Neuronal stem cell (in vitro differentiated cells): ENCODE measurements around the gene NECTIN1.
A peak's percentile ranks its signal among the peaks of the same experiment; 100 is the strongest.

Experiments used
- DNase-seq: peaks from one replicate; pipeline ENCODE4 v3.0.0-alpha.2; 2013; ENCODE audit warnings: low spot score
- H2AFZ ChIP-seq: one replicate; pipeline ENCODE4 v1.6.1; 2013; ENCODE audit warnings: mild to moderate bottlenecking, low read length, inconsistent platforms
- H2AK5ac ChIP-seq: 2 replicates; pipeline ENCODE4 v1.6.1; 2013; ENCODE audit warnings: low read depth, mild to moderate bottlenecking, inconsistent platforms, low read length, moderate library complexity, mixed read lengths
- H2BK120ac ChIP-seq: 2 replicates; pipeline ENCODE4 v1.6.1; 2013; ENCODE audit warnings: low read depth, mild to moderate bottlenecking, inconsistent platforms, low read length, moderate library complexity, mixed read lengths
- H2BK12ac ChIP-seq: one replicate; pipeline ENCODE4 v1.6.1; 2013; ENCODE audit warnings: low read length, inconsistent platforms
- H2BK15ac ChIP-seq: 2 replicates; pipeline ENCODE4 v1.6.1; 2013; ENCODE audit warnings: mild to moderate bottlenecking, low read length, inconsistent platforms, mixed read lengths
- H2BK5ac ChIP-seq: one replicate; pipeline ENCODE4 v1.6.1; 2013; ENCODE audit warnings: inconsistent platforms, mild to moderate bottlenecking, low read length, moderate library complexity
- H3K14ac ChIP-seq: one replicate; pipeline ENCODE4 v1.6.1; 2013; ENCODE audit warnings: low read length, inconsistent platforms
- H3K18ac ChIP-seq: 2 replicates; pipeline ENCODE4 v1.6.1; 2013; ENCODE audit warnings: low read length, inconsistent platforms
- H3K23ac ChIP-seq: 2 replicates; pipeline ENCODE4 v1.6.1; 2013; ENCODE audit warnings: low read depth, mild to moderate bottlenecking, mixed read lengths, low read length, inconsistent platforms; ENCODE audit not compliant: poor library complexity
- H3K27ac ChIP-seq: replicated peaks from 3 replicates; pipeline ENCODE4 v1.5.1; 2013; ENCODE audit warnings: low read length, inconsistent platforms
- H3K27me3 ChIP-seq, 3 experiments: 2 replicates each; pipeline ENCODE4 v1.6.1; 2013; ENCODE audit warnings: low read length in 3 of 3, mild to moderate bottlenecking in 2 of 3, inconsistent platforms in 1 of 3, low read depth in 1 of 3, mixed read lengths in 1 of 3, moderate library complexity in 1 of 3; ENCODE audit not compliant: control insufficient read depth in 3 of 3, insufficient read depth in 3 of 3
- H3K36me3 ChIP-seq, 2 donors: replicated peaks in 1 of 2; 2 replicates each; pipeline ENCODE4 v1.6.1; 2013; ENCODE audit warnings: low read length in 2 of 2; ENCODE audit not compliant: control insufficient read depth in 2 of 2, insufficient read depth in 2 of 2
- H3K4ac ChIP-seq: 2 replicates; pipeline ENCODE4 v1.6.1; 2013; ENCODE audit warnings: inconsistent platforms, mild to moderate bottlenecking, low read length, moderate library complexity
- H3K4me1 ChIP-seq, 2 donors: 1 replicate in 1 of 2; 2 replicates in 1 of 2; pipeline ENCODE4 v1.6.1; 2013; ENCODE audit warnings: low read length in 2 of 2, low read depth in 1 of 2; ENCODE audit not compliant: control insufficient read depth in 2 of 2, insufficient read depth in 1 of 2
- H3K4me2 ChIP-seq: one replicate; pipeline ENCODE4 v1.6.1; 2013; ENCODE audit warnings: mild to moderate bottlenecking, low read length, inconsistent platforms; ENCODE audit not compliant: insufficient read depth, poor library complexity, severe bottlenecking
- H3K4me3 ChIP-seq, 2 donors: 2 replicates each; pipeline ENCODE4 v1.5.1; 2013; ENCODE audit warnings: low read length in 2 of 2, mild to moderate bottlenecking in 2 of 2, inconsistent platforms in 1 of 2, moderate library complexity in 1 of 2
- H3K79me1 ChIP-seq: one replicate; pipeline ENCODE4 v1.6.1; 2013; ENCODE audit warnings: low read depth, mild to moderate bottlenecking, inconsistent platforms, low read length, moderate library complexity
- H3K9ac ChIP-seq: one replicate; pipeline ENCODE4 v1.6.1; 2013; ENCODE audit warnings: mild to moderate bottlenecking, low read depth, low read length, inconsistent platforms; ENCODE audit not compliant: poor library complexity
- H3K9me3 ChIP-seq, 2 donors: replicated peaks in 1 of 2; 2 replicates each; pipeline versions ENCODE3 to v1.6.1; 2013; ENCODE audit warnings: low read length in 2 of 2, mild to moderate bottlenecking in 2 of 2, inconsistent platforms in 1 of 2, low read depth in 1 of 2, mixed read lengths in 1 of 2, moderate library complexity in 1 of 2; ENCODE audit not compliant: control insufficient read depth in 2 of 2, insufficient read depth in 1 of 2
- H4K8ac ChIP-seq: one replicate; pipeline ENCODE4 v1.6.1; 2013; ENCODE audit warnings: low read depth, mild to moderate bottlenecking, inconsistent platforms, low read length, moderate library complexity
- H4K91ac ChIP-seq: one replicate; pipeline ENCODE4 v1.6.1; 2013; ENCODE audit warnings: low read length, low read depth, mild to moderate bottlenecking, inconsistent platforms; ENCODE audit not compliant: poor library complexity
- WGBS, 2 donors: extraction: QIAGEN DNeasy Blood & Tissue Kit; methylation state at CpG; one replicate each; pipeline ENCODE4 v1.1.7; 2013; ENCODE audit warnings: missing lambda C conversion rate in 2 of 2, mixed read lengths in 1 of 2; ENCODE audit not compliant: insufficient read length in 2 of 2, insufficient replicate concordance in 1 of 2; ENCODE audit errors: extremely low coverage in 2 of 2; 5-methylcytosine and 5-hydroxymethylcytosine counted together

NECTIN1 gene

GRCh38 chr11:119625206-119625978, 103.6 kb downstream of the NECTIN1 start:
- no peak for DNase-seq

GRCh38 chr11:119624629-119625028, 104.4 kb downstream of the NECTIN1 start:
- Histone ChIP-seq H3K23ac (no peak overlapping the region), H3K36me3 (no peaks in the 10 kb centered on the region), H2BK12ac (peak overlapping the region; percentile 46), H3K4ac (no peak overlapping the region), H2AFZ (peak overlapping the region; percentile 78), H4K91ac (no peak overlapping the region), H2BK5ac (no peak overlapping the region), H3K14ac (no peak overlapping the region), H2BK15ac (peak overlapping the region; percentile 39), H3K27ac (no peak overlapping the region), H3K18ac (peak overlapping the region; percentile 81), H3K4me3 (no peak overlapping the region), H3K79me1 (no peaks in the 10 kb centered on the region), H3K27me3 (no peaks in the 10 kb centered on the region), H2AK5ac (peak overlapping the region; percentile 36), H3K4me1 (peaks cover 21 to 32% of the 10 kb centered on the region in 2 donors), H2BK120ac (no peak overlapping the region), H4K8ac (no peak overlapping the region), H3K4me2 (no peak overlapping the region), H3K9me3 (no peaks in the 10 kb centered on the region), H3K9ac (no peak overlapping the region)
- DNase-seq, result no peak
- no CpG with 5 or more reads among the region's 6 CpGs for WGBS, 2 donors

More at GRCh38 chr11:119625206-119625978, 103.6 kb downstream of the NECTIN1 start:
- Histone ChIP-seq H3K9me3 (no peaks in the 10 kb centered on the region), H3K36me3 (no peaks in the 10 kb centered on the region), H2BK120ac (no peak overlapping the region), H2AFZ (peak overlapping the region; percentile 80), H3K14ac (peak overlapping the region; percentile 12), H3K23ac (no peak overlapping the region), H2BK12ac (no peak overlapping the region), H3K18ac (peak overlapping the region; percentile 84), H3K27ac (no peak overlapping the region), H3K9ac (peak overlapping the region; percentile 68), H3K27me3 (no peaks in the 10 kb centered on the region), H3K4me1 (peaks cover 22 to 40% of the 10 kb centered on the region in 2 donors), H3K4me2 (no peak overlapping the region), H4K8ac (no peak overlapping the region), H2BK15ac (peak overlapping the region; percentile 84), H3K4me3 (no peak overlapping the region), H4K91ac (no peak overlapping the region), H2BK5ac (no peak overlapping the region), H3K4ac (no peak overlapping the region), H2AK5ac (peak overlapping the region; percentile 80), H3K79me1 (no peaks in the 10 kb centered on the region)
- no CpG with 5 or more reads among the region's 19 CpGs for WGBS, 2 donors

- peak overlapping the region; percentile 39 for H2BK15ac ChIP-seq
- no peak overlapping the region for H4K8ac ChIP-seq
- H2AFZ ChIP-seq, result peak overlapping the region; percentile 78
- no peaks in the 10 kb centered on the region for H3K36me3 ChIP-seq
- H3K9me3 ChIP-seq, result no peaks in the 10 kb centered on the region
- H3K9ac ChIP-seq, result no peak overlapping the region
- H3K23ac ChIP-seq, result no peak overlapping the region
- peak overlapping the region; percentile 46 for H2BK12ac ChIP-seq
- peak overlapping the region; percentile 85 for H2BK5ac ChIP-seq
- H3K27me3 ChIP-seq, result no peaks in the 10 kb centered on the region
- H3K79me1 ChIP-seq, result no peaks in the 10 kb centered on the region
- H4K91ac ChIP-seq, result no peak overlapping the region
- DNase-seq, result no peak
- peak overlapping the region; percentile 87 for H2AK5ac ChIP-seq
- WGBS, 2 donors, result no CpG with 5 or more reads among the region's 9 CpGs
- no peak overlapping the region for H3K4me3 ChIP-seq
- H3K27ac ChIP-seq, result no peak overlapping the region
- no peak overlapping the region for H3K4ac ChIP-seq
- peak overlapping the region; percentile 81 for H3K18ac ChIP-seq
- H3K4me1 ChIP-seq, result peaks cover 19 to 29% of the 10 kb centered on the region in 2 donors
- no peak overlapping the region for H3K14ac ChIP-seq
- H2BK120ac ChIP-seq, result no peak overlapping the region
- H3K4me2 ChIP-seq, result no peak overlapping the region
Observed at GRCh38 chr11:119624102-119624615, 104.8 kb downstream of the NECTIN1 start.

- peak overlapping the region; percentile 88 for H2BK15ac ChIP-seq
- no peaks in the 10 kb centered on the region for H3K36me3 ChIP-seq
- H3K4me3 ChIP-seq, result no peak overlapping the region
- DNase-seq, result no peak
- H3K4me2 ChIP-seq, result no peak overlapping the region
- no CpG with 5 or more reads among the region's 5 CpGs for WGBS, 2 donors
- no peaks in the 10 kb centered on the region for H3K9me3 ChIP-seq
- no peak overlapping the region for H2BK120ac ChIP-seq
- peaks cover 19 to 30% of the 10 kb centered on the region in 2 donors for H3K4me1 ChIP-seq
- H3K9ac ChIP-seq, result no peak overlapping the region
- H3K14ac ChIP-seq, result peak overlapping the region; percentile 28
- peak overlapping the region; percentile 74 for H3K18ac ChIP-seq
- no peak overlapping the region for H3K4ac ChIP-seq
- no peak overlapping the region for H2BK12ac ChIP-seq
- peak overlapping the region; percentile 87 for H2AK5ac ChIP-seq
- H3K27me3 ChIP-seq, result no peaks in the 10 kb centered on the region
- H2BK5ac ChIP-seq, result peak overlapping the region; percentile 85
- no peak overlapping the region for H4K8ac ChIP-seq
- no peak overlapping the region for H2AFZ ChIP-seq
- H4K91ac ChIP-seq, result no peak overlapping the region
- no peak overlapping the region for H3K23ac ChIP-seq
- no peaks in the 10 kb centered on the region for H3K79me1 ChIP-seq
- H3K27ac ChIP-seq, result no peak overlapping the region
Observed at GRCh38 chr11:119623682-119624081, 105.3 kb downstream of the NECTIN1 start.
